GM23338 (cell line): ENCODE measurements around the gene PRPF19.

ENCODE experiments used
- CTCF ChIP-seq, 2 experiments: fragments of 200-600 bp in 1 of 2; sonication (generic) in 1 of 2; conservative IDR thresholded peaks; 2 replicates each; pipeline versions ENCODE4 v1.5.1 to v1.6.1; 2016 to 2017; ENCODE audit warnings: antibody characterized with exemption in 2 of 2, low read depth in 2 of 2, mild to moderate bottlenecking in 2 of 2, moderate library complexity in 1 of 2
- JUNB ChIP-seq: IDR thresholded peaks from one replicate; pipeline ENCODE4 v1.6.1; 2016; ENCODE audit warnings: antibody characterized with exemption; ENCODE audit not compliant: unreplicated experiment

GRCh38 chr11:60864856-60865513 lies 41.4 kb downstream of the PRPF19 start:
- no peak for TF ChIP-seq CTCF (conservative IDR thresholded peaks at IDR 0.05; ENCODE audit: low read depth in 2 of 2)
- no peak for TF ChIP-seq JUNB
